Hypothalamus (tissue), 51 donors: ENCODE data around the gene ORC2.

Source experiments
- DNase-seq, 51 donors: peaks; one replicate each; lab custom pipeline; 2025; lab: John Stamatoyannopoulos, UW

Gene ORC2

GRCh38 chr2:200862532-200863000 lies 100.9 kb downstream of the ORC2 start:
- DNase-seq = peak in 12 of 51 donors; percentile 4 to 35 (median 16)

DNA sequence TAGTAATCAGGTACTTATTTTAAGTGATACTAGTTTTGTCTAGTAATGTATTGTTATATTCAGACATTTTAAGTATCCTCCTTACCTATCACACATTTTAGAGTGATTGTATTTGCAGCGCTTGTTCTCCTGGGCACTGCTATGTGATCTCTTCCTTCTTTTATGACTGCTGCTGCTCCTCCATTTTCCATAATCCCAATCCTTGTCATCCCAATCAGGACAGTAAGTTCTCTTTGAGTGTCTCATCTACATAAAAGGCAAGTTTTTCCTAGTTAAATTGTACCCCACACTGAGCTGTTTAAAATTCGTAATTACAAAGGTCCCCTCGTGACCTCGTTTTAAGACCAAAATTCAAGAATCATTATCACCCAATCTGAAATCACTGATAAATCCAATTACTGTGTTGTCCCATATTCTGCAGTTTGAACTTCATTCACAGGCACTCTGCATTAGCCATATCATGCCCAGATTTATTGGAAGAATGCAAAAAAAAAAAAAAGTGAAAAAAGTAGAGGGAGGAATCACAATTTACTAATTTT lies 101.8 kb downstream of the ORC2 start:
- DNase-seq = peak in 1 of 51 donors; percentile 12

DNA sequence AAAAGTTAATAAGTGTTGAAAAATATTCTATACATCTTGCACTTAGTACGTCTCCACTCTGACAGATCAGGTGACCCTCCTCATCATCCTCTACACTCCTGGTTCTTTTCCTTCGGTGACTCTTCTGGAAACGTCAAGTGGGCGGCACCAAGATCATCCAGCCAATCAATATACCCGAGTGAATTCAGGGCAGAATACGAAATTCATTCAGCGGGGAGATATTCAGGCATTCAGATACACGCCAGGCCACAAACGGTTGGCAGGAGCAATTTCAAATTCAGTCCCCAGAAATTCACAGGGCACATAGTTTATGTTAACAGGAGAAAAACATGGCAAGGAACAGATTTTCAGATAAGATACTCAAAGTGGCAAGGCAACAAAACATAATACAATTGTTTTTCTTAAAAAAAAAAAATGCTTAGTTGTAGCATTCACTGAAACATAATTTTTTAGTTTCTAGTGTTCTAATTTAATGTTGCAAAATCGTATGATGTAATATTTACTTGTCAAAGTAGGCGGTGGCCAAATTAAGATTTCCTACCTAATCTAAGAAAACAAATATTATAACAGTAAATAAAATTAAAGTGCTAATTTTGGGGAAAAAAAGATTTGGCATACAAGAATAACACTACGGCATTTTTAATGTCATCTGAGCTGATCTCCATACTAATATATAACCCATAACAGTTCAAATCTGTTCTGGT lies 103.2 kb downstream of the ORC2 start:
- DNase-seq = peak in 9 of 51 donors; percentile 8 to 48 (median 21)
